ENCODE data around the gene PTN. TPM values are rescaled to one million over a fixed set of nuclear protein-coding genes. Genes with fewer than 3 reads are reported as not detected.

PTN gene
- total RNA-seq, 2 donors from 2014 or later: 1.6 to 5.7 TPM

- intact Hi-C loops (cut with DNase I): no loop called here
- no peak overlapping the region for H3K27ac ChIP-seq
- H3K4me1 ChIP-seq: no peaks in the 10 kb centered on the region
- H3K27me3 ChIP-seq: no peaks in the 10 kb centered on the region
- no peak for ATAC-seq
- DNase-seq: no peak
- H3K36me3 ChIP-seq (replicated peaks in 1 of 2; ENCODE audit: insufficient read depth in 1 of 2, low read depth in 2 of 2): no peaks in the 10 kb centered on the region
- H3K4me3 ChIP-seq: no peak overlapping the region
- peaks cover 0 to 7% (median 0%) of the 10 kb centered on the region in 3 donors for H3K9me3 ChIP-seq
- TF ChIP-seq CTCF (IDR thresholded peaks at IDR 0.05): no peak
- no peak for TF ChIP-seq POLR2A (IDR thresholded peaks at IDR 0.05)
Measured at GRCh38 chr7:137354961-137355360, 11.4 kb upstream of the PTN start.

GRCh38 chr7:137354396-137354795 lies 10.9 kb upstream of the PTN start:
- Histone ChIP-seq H3K27ac (no peak overlapping the region), H3K36me3 (replicated peaks in 1 of 2; ENCODE audit: insufficient read depth in 1 of 2, low read depth in 2 of 2) (no peaks in the 10 kb centered on the region), H3K4me1 (no peaks in the 10 kb centered on the region), H3K9me3 (peaks cover 0 to 6% (median 0%) of the 10 kb centered on the region in 3 donors), H3K4me3 (no peak overlapping the region), H3K27me3 (no peaks in the 10 kb centered on the region)
- TF ChIP-seq POLR2A (IDR thresholded peaks at IDR 0.05) (no peak), CTCF (IDR thresholded peaks at IDR 0.05) (no peak)
- DNase-seq (peak; percentile 8 to 28 (median 14)), ATAC-seq (no peak)
- WGBS, 2 donors: 54 to 55% methylated on average over 5 of the region's 5 CpGs
- intact Hi-C loops (cut with DNase I): no loop called here

- Histone ChIP-seq H3K27ac (no peak overlapping the region), H3K9me3 (no peaks in the 10 kb centered on the region), H3K36me3 (replicated peaks in 1 of 2; ENCODE audit: insufficient read depth in 1 of 2, low read depth in 2 of 2) (no peaks in the 10 kb centered on the region), H3K4me3 (no peak overlapping the region), H3K4me1 (no peaks in the 10 kb centered on the region), H3K27me3 (no peaks in the 10 kb centered on the region)
- TF ChIP-seq CTCF (IDR thresholded peaks at IDR 0.05): no peak
- no peak for TF ChIP-seq POLR2A (IDR thresholded peaks at IDR 0.05)
- ATAC-seq (no peak), DNase-seq (no peak)
- WGBS, 2 donors: 47 to 54% methylated on average over 2 of the region's 2 CpGs
- intact Hi-C loops (cut with DNase I): no loop called here
Measured at GRCh38 chr7:137351941-137352340, 8.4 kb upstream of the PTN start.

GRCh38 chr7:137345799-137346449 lies 2.4 kb upstream of the PTN start:
- H3K9me3 ChIP-seq: no peaks in the 10 kb centered on the region
- no peak for ATAC-seq
- DNase-seq: no peak
- TF ChIP-seq POLR2A (IDR thresholded peaks at IDR 0.05) (no peak), CTCF (IDR thresholded peaks at IDR 0.05) (no peak)
- intact Hi-C loops (cut with DNase I): no loop called here
- H3K27me3 ChIP-seq: no peaks in the 10 kb centered on the region
- H3K4me3 ChIP-seq: no peak overlapping the region
- 61 to 70% methylated on average over 6 of the region's 6 CpGs for WGBS, 2 donors
- no peak overlapping the region for H3K27ac ChIP-seq
- no peaks in the 10 kb centered on the region for H3K36me3 ChIP-seq (replicated peaks in 1 of 2; ENCODE audit: insufficient read depth in 1 of 2, low read depth in 2 of 2)
- peaks cover 11% of the 10 kb centered on the region for H3K4me1 ChIP-seq

GRCh38 chr7:137342828-137343261 lies 688 bp downstream of the PTN start:
- DNase-seq: no peak
- ATAC-seq: no peak
- intact Hi-C loops (cut with DNase I): no loop called here
- no peak overlapping the region for H3K4me3 ChIP-seq
- no peaks in the 10 kb centered on the region for H3K36me3 ChIP-seq (replicated peaks in 1 of 2; ENCODE audit: insufficient read depth in 1 of 2, low read depth in 2 of 2)
- no peak for TF ChIP-seq CTCF (IDR thresholded peaks at IDR 0.05)
- TF ChIP-seq POLR2A (IDR thresholded peaks at IDR 0.05): no peak
- H3K9me3 ChIP-seq: no peaks in the 10 kb centered on the region
- H3K27me3 ChIP-seq: no peaks in the 10 kb centered on the region
- H3K27ac ChIP-seq: no peak overlapping the region
- WGBS, 2 donors: 14 to 21% methylated on average over 5 of the region's 5 CpGs
- H3K4me1 ChIP-seq: peaks cover 11% of the 10 kb centered on the region
